PC-9 (cell line): ENCODE results near the gene RFPL3. TPM values are rescaled to one million over a fixed set of nuclear protein-coding genes. Genes with fewer than 3 reads are reported as not detected.

ENCODE experiments used
- BruUV-seq: library from RNA; stranded (reverse); fragments of 400-500 nt; replicated peaks from 2 replicates; lab custom pipeline; 2021; lab: Mats Ljungman, UMichigan
- CTCF ChIA-PET: fragments of 300-600 bp; sonication (Branson Sonifier 250); formaldehyde crosslinking; loops from one replicate; lab custom pipeline; 2022; ENCODE audit warnings: antibody characterized with exemption; lab: Charles Lee
- POLR2A ChIA-PET: fragments of 300-600 bp; sonication (Branson Sonifier 250); formaldehyde crosslinking; loops from one replicate; lab custom pipeline; 2022; ENCODE audit warnings: antibody characterized with exemption; ENCODE audit not compliant: unreplicated experiment; lab: Charles Lee
- DNase-seq, 2 experiments: peaks; one replicate each; pipeline versions ENCODE4 v3.0.0 to v3.0.0-alpha.2; 2015 to 2022; ENCODE audit warnings: mixed read lengths in 1 of 2
- H2AFZ ChIP-seq: fragments of 200-600 bp; sonication (generic); 2 replicates; pipeline ENCODE4 v1.8.1; 2017; ENCODE audit warnings: antibody characterized with exemption
- H3F3A ChIP-seq: fragments of 200-600 bp; sonication (generic); 2 replicates; pipeline ENCODE4 v1.8.1; 2017; ENCODE audit warnings: antibody characterized with exemption, mild to moderate bottlenecking, low read depth; ENCODE audit not compliant: insufficient read depth
- H3K27ac ChIP-seq: fragments of 200-600 bp; sonication (generic); 2 replicates; pipeline ENCODE4 v1.6.1; 2016; ENCODE audit warnings: mixed run types
- H3K27me3 ChIP-seq: fragments of 200-600 bp; sonication (generic); 2 replicates; pipeline ENCODE4 v1.6.1; 2016; ENCODE audit warnings: low read depth, mixed run types; ENCODE audit not compliant: insufficient read depth
- H3K36me3 ChIP-seq: fragments of 200-600 bp; sonication (generic); 2 replicates; pipeline ENCODE4 v1.6.1; 2016; ENCODE audit warnings: low read depth, mixed run types
- H3K4me1 ChIP-seq: fragments of 200-600 bp; sonication (generic); replicated peaks from 2 replicates; pipeline ENCODE4 v1.6.1; 2016; ENCODE audit warnings: mixed run types; ENCODE audit not compliant: insufficient read depth
- H3K4me2 ChIP-seq: fragments of 200-600 bp; sonication (generic); 2 replicates; pipeline ENCODE4 v1.6.1; 2017; ENCODE audit warnings: mixed run types
- H3K4me3 ChIP-seq: fragments of 200-600 bp; sonication (generic); 2 replicates; pipeline ENCODE4 v1.6.1; 2016; ENCODE audit warnings: mixed run types
- H3K79me2 ChIP-seq: fragments of 200-600 bp; sonication (generic); 2 replicates; pipeline ENCODE4 v1.6.1; 2017; ENCODE audit warnings: low read depth, mixed run types
- H3K9me2 ChIP-seq: fragments of 200-600 bp; sonication (generic); 2 replicates; pipeline ENCODE4 v1.8.1; 2017; ENCODE audit warnings: mild to moderate bottlenecking; ENCODE audit not compliant: insufficient read depth
- H3K9me3 ChIP-seq: fragments of 200-600 bp; sonication (generic); 2 replicates; pipeline ENCODE4 v1.8.1; 2016; ENCODE audit warnings: low read depth; ENCODE audit not compliant: insufficient read depth
- H4K20me1 ChIP-seq: fragments of 200-600 bp; sonication (generic); 2 replicates; pipeline ENCODE4 v1.8.1; 2017; ENCODE audit not compliant: insufficient read depth
- EZH2 ChIP-seq: fragments of 200-600 bp; sonication (generic); IDR thresholded peaks from 2 replicates; pipeline ENCODE4 v1.8.0; 2017; ENCODE audit warnings: antibody characterized with exemption, low read depth
- intact Hi-C: fragments of 100-400 bp; cut with micrococcal nuclease; formaldehyde crosslinking; loops from one replicate; pipeline ENCODE4 v1.10.0; 2022; ENCODE audit not compliant: unreplicated experiment
- total RNA-seq: library from RNA; stranded (reverse); gene quantifications from 2 replicates; pipeline ENCODE4 v1.2.3, GENCODE V29; 2021
- TF ChIP-seq, protein P1 (sequence below): fragments of 200-600 bp; sonication (generic); conservative IDR thresholded peaks from 2 replicates; pipeline ENCODE4 v1.6.1; 2017; ENCODE audit warnings: mixed run types, antibody characterized with exemption, mild to moderate bottlenecking, moderate library complexity

RFPL3 gene
- total RNA-seq, 1 experiment from 2014 or later = not detected

DNA sequence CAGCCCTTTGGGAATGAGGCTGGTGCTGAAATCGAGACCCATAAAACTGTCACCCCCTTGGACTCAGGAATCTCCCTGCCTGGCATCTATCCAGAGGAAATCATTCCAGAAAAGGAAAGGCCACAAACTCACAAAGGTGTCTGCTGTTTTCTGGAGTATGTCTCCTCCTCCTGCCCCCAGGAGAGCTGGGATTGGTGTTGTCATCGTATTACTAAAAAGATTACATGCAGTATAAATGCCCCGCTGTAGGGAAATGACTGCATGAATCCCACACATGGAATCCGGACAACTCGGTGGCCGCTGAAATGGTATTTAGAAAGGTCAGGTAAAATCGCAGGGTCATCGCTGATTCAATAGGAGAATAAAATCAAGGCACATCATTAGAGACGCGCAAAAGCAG lies 18.9 kb upstream of the RFPL3 start:
- H3K4me1 ChIP-seq = no peaks in the 10 kb centered on the region

DNA sequence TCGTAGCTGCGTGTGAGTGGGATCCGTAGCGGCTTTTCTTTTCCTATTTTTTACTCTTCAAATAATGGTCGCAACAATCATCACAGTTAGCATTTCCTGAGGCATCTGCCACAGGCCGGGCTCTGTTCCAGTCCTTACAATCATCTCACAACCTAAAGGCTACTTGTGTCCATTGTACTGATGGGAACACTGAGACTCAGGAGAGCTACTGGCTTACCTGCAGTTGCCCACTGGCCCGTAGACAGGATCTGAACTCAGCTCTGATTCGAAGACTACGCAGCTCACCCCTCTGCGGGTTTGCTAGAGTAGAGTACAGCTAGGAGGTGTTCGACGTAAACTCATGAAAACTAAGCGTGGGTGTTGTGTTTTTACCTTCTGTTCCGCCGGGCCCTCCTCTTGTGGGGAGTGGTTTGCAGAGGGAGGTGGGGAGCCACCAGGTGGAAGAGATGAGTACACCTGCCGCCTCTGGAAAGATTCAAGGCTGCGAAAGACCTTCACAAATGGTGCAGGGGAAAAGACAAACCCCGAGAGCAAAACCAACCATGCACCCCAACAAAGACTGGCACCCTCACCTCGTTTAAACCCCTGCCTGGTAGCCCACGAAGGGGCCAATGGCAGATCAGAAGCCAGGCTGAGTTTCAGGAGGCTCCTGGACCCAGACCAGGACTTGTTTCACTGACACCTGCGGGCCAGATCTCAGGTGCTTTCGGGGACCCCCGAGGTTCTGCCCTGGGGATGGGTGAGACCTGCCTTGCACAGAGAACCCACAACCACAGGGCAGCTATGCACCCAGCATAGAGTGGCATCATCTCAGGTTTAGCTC lies 18.3 kb upstream of the RFPL3 start:
- TF ChIP-seq, protein P1, sequence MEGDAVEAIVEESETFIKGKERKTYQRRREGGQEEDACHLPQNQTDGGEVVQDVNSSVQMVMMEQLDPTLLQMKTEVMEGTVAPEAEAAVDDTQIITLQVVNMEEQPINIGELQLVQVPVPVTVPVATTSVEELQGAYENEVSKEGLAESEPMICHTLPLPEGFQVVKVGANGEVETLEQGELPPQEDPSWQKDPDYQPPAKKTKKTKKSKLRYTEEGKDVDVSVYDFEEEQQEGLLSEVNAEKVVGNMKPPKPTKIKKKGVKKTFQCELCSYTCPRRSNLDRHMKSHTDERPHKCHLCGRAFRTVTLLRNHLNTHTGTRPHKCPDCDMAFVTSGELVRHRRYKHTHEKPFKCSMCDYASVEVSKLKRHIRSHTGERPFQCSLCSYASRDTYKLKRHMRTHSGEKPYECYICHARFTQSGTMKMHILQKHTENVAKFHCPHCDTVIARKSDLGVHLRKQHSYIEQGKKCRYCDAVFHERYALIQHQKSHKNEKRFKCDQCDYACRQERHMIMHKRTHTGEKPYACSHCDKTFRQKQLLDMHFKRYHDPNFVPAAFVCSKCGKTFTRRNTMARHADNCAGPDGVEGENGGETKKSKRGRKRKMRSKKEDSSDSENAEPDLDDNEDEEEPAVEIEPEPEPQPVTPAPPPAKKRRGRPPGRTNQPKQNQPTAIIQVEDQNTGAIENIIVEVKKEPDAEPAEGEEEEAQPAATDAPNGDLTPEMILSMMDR = no peak
- TF ChIP-seq EZH2 = no peak

More for the DNA sequence above, 18.9 kb upstream of the RFPL3 start:
- BruUV-seq = no TSS peak
- no peak for TF ChIP-seq EZH2
- TF ChIP-seq, protein P1 = no peak
- POLR2A ChIA-PET = no interaction called here
- no peaks in the 10 kb centered on the region for H3K9me2 ChIP-seq
- no peaks in the 10 kb centered on the region for H3K79me2 ChIP-seq
- no peak overlapping the region for H3K27ac ChIP-seq
- no peaks in the 10 kb centered on the region for H3K36me3 ChIP-seq
- H3K4me3 ChIP-seq = no peak overlapping the region
- intact Hi-C loops = no loop called here
- DNase-seq = no peak
- H3K9me3 ChIP-seq = no peaks in the 10 kb centered on the region
- CTCF ChIA-PET = no interaction called here
- H2AFZ ChIP-seq = no peak overlapping the region
- no peak overlapping the region for H3K4me2 ChIP-seq
- H4K20me1 ChIP-seq = no peaks in the 10 kb centered on the region
- H3F3A ChIP-seq = no peaks in the 10 kb centered on the region
- H3K27me3 ChIP-seq = peaks cover 98% of the 10 kb centered on the region

DNA sequence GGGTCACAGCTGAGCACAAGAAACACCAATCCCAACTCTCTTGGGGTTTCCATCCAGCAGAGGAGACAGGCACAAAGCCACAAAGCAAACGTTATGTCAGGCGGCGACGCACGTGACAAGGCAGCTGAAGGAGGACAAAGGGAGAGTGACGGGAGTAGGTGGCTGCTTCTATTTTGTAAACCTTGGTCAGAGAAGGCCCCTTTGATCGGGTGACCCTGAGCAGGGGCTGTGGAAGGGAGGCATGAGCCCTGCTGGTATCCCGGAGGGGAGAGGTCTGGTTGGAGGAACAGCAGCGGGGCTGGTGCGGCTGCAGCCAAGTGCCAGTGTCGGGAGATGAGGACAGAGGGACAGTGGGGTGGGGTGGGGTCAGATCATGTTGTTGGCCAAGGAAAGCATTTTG lies 17.3 kb upstream of the RFPL3 start:
- TF ChIP-seq, protein P1 = no peak
- no peak for TF ChIP-seq EZH2
- Histone ChIP-seq H2AFZ (no peak overlapping the region), H3F3A (no peaks in the 10 kb centered on the region), H3K4me2 (no peak overlapping the region), H3K4me3 (no peak overlapping the region), H3K27ac (no peak overlapping the region), H3K79me2 (no peaks in the 10 kb centered on the region), H3K36me3 (no peaks in the 10 kb centered on the region), H3K27me3 (peaks cover 98% of the 10 kb centered on the region), H3K9me3 (no peaks in the 10 kb centered on the region), H3K4me1 (no peaks in the 10 kb centered on the region), H4K20me1 (no peaks in the 10 kb centered on the region), H3K9me2 (no peaks in the 10 kb centered on the region)
- ChIA-PET CTCF (no interaction called here), POLR2A (no interaction called here)
- intact Hi-C loops = no loop called here
- BruUV-seq = no TSS peak
- no peak for DNase-seq

More for the DNA sequence above, 18.3 kb upstream of the RFPL3 start:
- no TSS peak for BruUV-seq
- peaks cover 98% of the 10 kb centered on the region for H3K27me3 ChIP-seq
- intact Hi-C loops = no loop called here
- no peaks in the 10 kb centered on the region for H3K4me1 ChIP-seq
- H3K36me3 ChIP-seq = no peaks in the 10 kb centered on the region
- no peak overlapping the region for H3K4me2 ChIP-seq
- no peaks in the 10 kb centered on the region for H3K9me3 ChIP-seq
- DNase-seq = no peak
- no peak overlapping the region for H2AFZ ChIP-seq
- ChIA-PET POLR2A (no interaction called here), CTCF (no interaction called here)
- H3F3A ChIP-seq = no peaks in the 10 kb centered on the region
- no peak overlapping the region for H3K27ac ChIP-seq
- no peaks in the 10 kb centered on the region for H4K20me1 ChIP-seq
- H3K4me3 ChIP-seq = no peak overlapping the region
- no peaks in the 10 kb centered on the region for H3K9me2 ChIP-seq
- H3K79me2 ChIP-seq = no peaks in the 10 kb centered on the region
